Fibroblast of villous mesenchyme (primary cell): ENCODE results near the gene FAM174C. TPM values are rescaled to one million over a fixed set of nuclear protein-coding genes. Genes with fewer than 3 reads are reported as not detected.

Experiments
- DNase-seq: peaks from one replicate; pipeline ENCODE4 v3.0.0-alpha.2; 2010; ENCODE audit warnings: low read depth
- H3K4me3 ChIP-seq: 2 replicates; pipeline ENCODE4 v1.5.1; 2011; ENCODE audit warnings: low read depth, mild to moderate bottlenecking, low read length
- CTCF ChIP-seq: IDR thresholded peaks from 2 replicates; pipeline ENCODE4 v1.5.1; 2012; ENCODE audit warnings: low read depth, mild to moderate bottlenecking, low read length; ENCODE audit not compliant: insufficient read depth
- total RNA-seq: library from RNA; depleted of rRNA; stranded (reverse); fragments of >200 nt; gene quantifications from 2 replicates; pipeline ENCODE4 v1.2.3, GENCODE V29; 2012

The FAM174C gene
- total RNA-seq, 1 donor, result 17.3 TPM

DNA sequence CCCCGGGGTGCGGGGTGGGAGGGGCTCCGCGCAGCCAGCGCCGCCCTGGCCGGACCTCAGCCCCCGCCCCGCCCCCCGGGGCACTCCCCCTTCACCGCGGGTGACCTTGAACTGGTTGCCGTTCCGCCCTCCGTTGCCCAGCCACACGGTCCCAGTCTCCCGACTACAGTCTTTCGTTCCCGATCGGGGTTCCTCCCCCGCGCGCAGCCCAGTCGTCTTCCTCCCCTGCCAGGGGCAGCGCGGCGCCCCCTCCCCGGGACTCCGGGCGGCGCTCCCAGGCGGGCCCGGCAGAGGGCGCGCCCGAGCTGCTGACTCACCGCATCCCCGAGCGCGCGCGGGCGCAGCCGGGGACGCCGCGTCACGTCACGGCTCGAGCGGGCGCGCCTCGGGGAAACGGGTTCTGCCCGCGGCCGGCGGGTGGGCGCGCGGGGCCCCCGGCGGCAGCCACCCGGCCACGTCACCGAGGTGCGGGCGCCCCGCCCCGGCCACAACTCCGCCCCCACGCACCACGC, 26.5 kb upstream of the FAM174C start:
- peak; percentile 61 for TF ChIP-seq CTCF
- peak overlapping the region; percentile 75 for H3K4me3 ChIP-seq
- no peak for DNase-seq

GRCh38 chr19:1249298-1249989, 25.9 kb upstream of the FAM174C start:
- DNase-seq, result peak; percentile 96
- H3K4me3 ChIP-seq, result peak overlapping the region; percentile 87
- no peak for TF ChIP-seq CTCF

DNA sequence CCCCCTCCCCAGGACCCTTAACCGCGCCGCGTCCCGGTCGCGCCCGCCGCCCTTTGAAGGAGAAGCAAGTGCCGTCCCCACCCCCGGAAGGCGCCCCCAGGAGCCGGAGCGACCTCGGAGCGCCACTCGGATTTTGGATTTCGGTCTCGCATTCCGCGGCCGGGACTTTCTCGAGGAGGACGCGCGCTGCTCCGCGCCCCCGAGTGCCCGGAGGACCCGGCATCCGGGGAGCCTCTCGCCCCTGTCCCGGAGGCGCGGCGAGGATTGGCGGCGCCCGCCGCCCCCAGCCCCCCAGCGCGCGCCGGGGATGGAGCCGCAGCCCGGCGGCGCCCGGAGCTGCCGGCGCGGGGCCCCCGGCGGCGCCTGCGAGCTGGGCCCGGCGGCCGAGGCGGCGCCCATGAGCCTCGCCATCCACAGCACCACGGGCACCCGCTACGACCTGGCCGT, 25.3 kb upstream of the FAM174C start:
- peak overlapping the region; percentile 87 for H3K4me3 ChIP-seq
- no peak for TF ChIP-seq CTCF
- DNase-seq, result no peak

GRCh38 chr19:1250437-1251260, 24.7 kb upstream of the FAM174C start:
- TF ChIP-seq CTCF, result no peak
- peak overlapping the region; percentile 87 for H3K4me3 ChIP-seq
- DNase-seq, result peak; percentile 82

GRCh38 chr19:1251330-1252220, 23.8 kb upstream of the FAM174C start:
- peak; percentile 80 for DNase-seq
- TF ChIP-seq CTCF, result no peak
- H3K4me3 ChIP-seq, result peak overlapping the region; percentile 87

DNA sequence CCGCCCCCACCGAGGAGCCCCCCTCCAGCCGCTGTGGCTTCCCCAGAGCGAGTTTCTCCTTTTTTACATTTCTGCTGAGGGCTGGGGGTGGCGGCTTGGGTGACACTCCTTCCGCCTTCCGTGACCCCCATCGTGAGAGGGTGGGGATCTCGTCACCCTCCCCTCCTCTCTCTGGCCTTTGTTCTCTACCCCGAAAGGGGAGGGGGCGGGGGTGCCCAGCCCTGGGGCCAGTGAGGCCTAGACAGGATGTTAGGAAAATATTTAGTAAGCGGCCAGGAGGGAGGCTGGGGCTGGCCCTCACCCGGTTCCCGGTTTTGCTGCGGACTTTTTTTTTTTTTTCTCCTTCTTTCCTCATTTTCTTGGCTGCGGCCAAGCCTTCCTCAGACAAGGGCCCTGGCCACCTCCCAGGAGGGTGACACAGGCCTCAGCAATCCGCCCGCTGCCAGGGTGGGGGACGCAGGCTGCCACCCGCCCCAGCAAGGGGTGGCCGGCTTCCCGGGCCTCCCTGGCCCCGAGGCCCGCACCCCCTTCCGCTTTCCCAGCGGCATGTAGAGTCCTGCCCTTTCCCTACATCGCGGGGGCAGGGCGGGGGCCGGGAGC, 23.0 kb upstream of the FAM174C start:
- TF ChIP-seq CTCF, result no peak
- DNase-seq, result peak; percentile 91
- H3K4me3 ChIP-seq, result peak overlapping the region; percentile 87
